Stimulated activated CD8-positive, alpha-beta memory T cell treated with anti-CD3 and anti-CD28 coated beads, Interleukin-7, amount 100 ng/mL, for 4 hours (primary cell): ENCODE measurements around the gene COPB2.
A peak's percentile ranks its signal among the peaks of the same experiment; 100 is the strongest.
"Not testable (repeated sequence)": the region's sequence is repeated elsewhere in the genome, so short reads cannot be mapped to it uniquely, and the experiment has no call there.

Experiments
- DNase-seq, 2 donors: peaks; one replicate each; pipeline ENCODE4 v3.0.0-alpha.2; 2020; ENCODE audit warnings: low read depth in 2 of 2

The COPB2 gene

GRCh38 chr3:139389552-139390368 lies at the start of gene COPB2:
Gene COPB2, minus strand, starts transcription at chr3:139389647. Its CDS starts 97 bp downstream, at chr3:139389550.
- DNase-seq, result peak; percentile 92 to 93

- no peak for DNase-seq
Observed at GRCh38 chr3:139434764-139435307, 45.4 kb upstream of the COPB2 start.

GRCh38 chr3:139434228-139434627 lies 44.8 kb upstream of the COPB2 start:
- no peak for DNase-seq

- DNase-seq, result no peak
Observed at GRCh38 chr3:139433089-139433488, 43.6 kb upstream of the COPB2 start.

- DNase-seq, result no peak
Observed at GRCh38 chr3:139430493-139430892, 41.0 kb upstream of the COPB2 start.

- no peak for DNase-seq
Observed at GRCh38 chr3:139427283-139428060, 38.0 kb upstream of the COPB2 start.

GRCh38 chr3:139425745-139426400 lies 36.4 kb upstream of the COPB2 start:
- no peak for DNase-seq

- DNase-seq, result no peak
Observed at GRCh38 chr3:139423232-139423631, 33.8 kb upstream of the COPB2 start.

- DNase-seq, result no peak
Observed at GRCh38 chr3:139421460-139421859, 32.0 kb upstream of the COPB2 start.

- DNase-seq, result no peak
Observed at GRCh38 chr3:139421040-139421439, 31.6 kb upstream of the COPB2 start.

GRCh38 chr3:139418144-139418543 lies 28.7 kb upstream of the COPB2 start:
- no peak for DNase-seq

- DNase-seq, result no peak
Observed at GRCh38 chr3:139416275-139416674, 26.8 kb upstream of the COPB2 start.

GRCh38 chr3:139414608-139415224 lies 25.3 kb upstream of the COPB2 start:
- DNase-seq, result no peak

- DNase-seq, result not testable (repeated sequence)
Observed at GRCh38 chr3:139412891-139413290, 23.4 kb upstream of the COPB2 start.

- not testable (repeated sequence) for DNase-seq
Observed at GRCh38 chr3:139401155-139401554, 11.7 kb upstream of the COPB2 start.

GRCh38 chr3:139396707-139397106 lies 7.3 kb upstream of the COPB2 start:
- DNase-seq, result no peak

GRCh38 chr3:139394116-139394515 lies 4.7 kb upstream of the COPB2 start:
- DNase-seq, result no peak

- DNase-seq, result no peak
Observed at GRCh38 chr3:139388821-139389551, 461 bp downstream of the COPB2 start.

GRCh38 chr3:139388077-139388476 lies 1.4 kb downstream of the COPB2 start:
- no peak for DNase-seq

GRCh38 chr3:139382291-139382690 lies 7.2 kb downstream of the COPB2 start:
- not testable (repeated sequence) for DNase-seq

GRCh38 chr3:139380575-139380974 lies 8.9 kb downstream of the COPB2 start:
- no peak for DNase-seq
